SK-N-SH (cell line): Measurements from ENCODE around the gene CDC73. TPM values are rescaled to one million over a fixed set of nuclear protein-coding genes. Genes with fewer than 3 reads are reported as not detected.

Source experiments
- CTCF ChIA-PET: fragments of 300-600, 350-600 bp; formaldehyde crosslinking; extraction: SDS; loops from one replicate; lab custom pipeline; 2021; lab: Yijun Ruan, JAX
- POLR2A ChIA-PET: fragments of 350-600 bp; sonication (Branson Sonifier 250); formaldehyde crosslinking; extraction: SDS; loops from one replicate; lab custom pipeline; 2020; ENCODE audit warnings: antibody characterized with exemption, inconsistent platforms; lab: Yijun Ruan, JAX
- DNase-seq: peaks from one replicate; pipeline ENCODE4 v3.0.0; 2012
- H2AFZ ChIP-seq: fragments of 200-600 bp; sonication (generic); 2 replicates; pipeline ENCODE4 v1.8.1; 2016; ENCODE audit warnings: antibody characterized with exemption, mild to moderate bottlenecking, low read depth
- H3F3A ChIP-seq: fragments of 200-600 bp; sonication (generic); replicated peaks from 2 replicates; pipeline ENCODE3; 2016; ENCODE audit warnings: antibody characterized with exemption, mild to moderate bottlenecking; ENCODE audit not compliant: insufficient read depth
- H3K27ac ChIP-seq, 2 experiments: fragments of 200-500 bp in 1 of 2; fragments of 200-600 bp in 1 of 2; sonication (Bioruptor generic) in 1 of 2; sonication (generic), shearing (Covaris generic) in 1 of 2; 2 replicates each; pipeline versions ENCODE4 v1.5.1 to v1.6.1; 2014 to 2016; ENCODE audit warnings: low read depth in 2 of 2, inconsistent platforms in 1 of 2, low read length in 1 of 2, mild to moderate bottlenecking in 1 of 2, mixed read lengths in 1 of 2
- H3K27me3 ChIP-seq: fragments of 200-600 bp; sonication (generic), shearing (Covaris generic); 2 replicates; pipeline ENCODE4 v1.6.1; 2016; ENCODE audit warnings: mixed run types; ENCODE audit not compliant: insufficient read depth
- H3K36me3 ChIP-seq, 2 experiments: fragments of 200-500 bp in 1 of 2; fragments of 200-600 bp in 1 of 2; sonication (Bioruptor generic) in 1 of 2; sonication (generic) in 1 of 2; replicated peaks in 1 of 2; 2 replicates each; pipeline versions ENCODE3 to v1.5.1; 2014 to 2016; ENCODE audit warnings: low read length in 1 of 2, mild to moderate bottlenecking in 1 of 2; ENCODE audit not compliant: insufficient read depth in 2 of 2, control insufficient read depth in 1 of 2
- H3K4me1 ChIP-seq, 2 experiments: fragments of 200-500 bp in 1 of 2; fragments of 200-600 bp in 1 of 2; sonication (Bioruptor generic) in 1 of 2; sonication (generic), shearing (Covaris generic) in 1 of 2; 2 replicates each; pipeline versions ENCODE4 v1.5.1 to v1.6.1; 2014 to 2016; ENCODE audit warnings: low read depth in 1 of 2, low read length in 1 of 2, mixed run types in 1 of 2; ENCODE audit not compliant: insufficient read depth in 2 of 2, control insufficient read depth in 1 of 2
- H3K4me2 ChIP-seq: fragments of 200-600 bp; sonication (generic), shearing (Covaris generic); 2 replicates; pipeline ENCODE4 v1.6.1; 2017; ENCODE audit warnings: mixed run types
- H3K4me3 ChIP-seq, 2 experiments: fragments of 200-500 bp in 1 of 2; fragments of 200-600 bp in 1 of 2; sonication (Bioruptor generic) in 1 of 2; sonication (generic), shearing (Covaris generic) in 1 of 2; 2 replicates each; pipeline versions ENCODE4 v1.5.1 to v1.8.1; 2014 to 2016; ENCODE audit warnings: low read depth in 2 of 2, inconsistent platforms in 1 of 2, low read length in 1 of 2, mild to moderate bottlenecking in 1 of 2, mixed read lengths in 1 of 2, moderate library complexity in 1 of 2
- H3K79me2 ChIP-seq: fragments of 200-600 bp; sonication (generic); 2 replicates; pipeline ENCODE4 v1.8.1; 2017; ENCODE audit warnings: mild to moderate bottlenecking; ENCODE audit not compliant: insufficient read depth
- H3K9ac ChIP-seq: fragments of 200-600 bp; sonication (generic); 2 replicates; pipeline ENCODE4 v1.6.1; 2017; ENCODE audit warnings: mixed run types
- H3K9me2 ChIP-seq: fragments of 200-600 bp; sonication (generic); 2 replicates; pipeline ENCODE4 v1.6.1; 2017; ENCODE audit warnings: mixed run types
- H3K9me3 ChIP-seq: fragments of 200-600 bp; sonication (generic); 2 replicates; pipeline ENCODE4 v1.6.1; 2017; ENCODE audit warnings: mixed run types, mild to moderate bottlenecking, moderate library complexity
- H4K20me1 ChIP-seq: fragments of 200-600 bp; sonication (generic); 2 replicates; pipeline ENCODE4 v1.6.1; 2017; ENCODE audit warnings: mild to moderate bottlenecking, mixed run types; ENCODE audit not compliant: insufficient read depth
- CHD2 ChIP-seq: fragments of 150-350 bp; IDR thresholded peaks from 2 replicates; pipeline ENCODE4 v1.6.1; 2018; ENCODE audit warnings: low read length; ENCODE audit not compliant: partially characterized antibody
- EZH2phosphoT487 ChIP-seq: fragments of 200-600 bp; sonication (generic); IDR thresholded peaks from 2 replicates; pipeline ENCODE4 v1.6.1; 2017; ENCODE audit warnings: low read depth, mixed run types, mild to moderate bottlenecking, antibody characterized with exemption, moderate library complexity, borderline replicate concordance
- FOSL2 ChIP-seq: IDR thresholded peaks from 2 replicates; pipeline ENCODE4 v1.4.0; 2012; ENCODE audit warnings: low read depth, mild to moderate bottlenecking, moderate library complexity, borderline replicate concordance
- FOXM1 ChIP-seq: IDR thresholded peaks from 2 replicates; pipeline ENCODE4 v1.4.0; 2012; ENCODE audit warnings: low read depth, mild to moderate bottlenecking
- GATA2 ChIP-seq: sonication (generic); formaldehyde crosslinking; IDR thresholded peaks from 2 replicates; pipeline ENCODE4 v1.5.0; 2020; ENCODE audit warnings: mild to moderate bottlenecking, missing genetic modification reagents
- JUND ChIP-seq: IDR thresholded peaks from 2 replicates; pipeline ENCODE4 v1.4.0; 2012
- MXI1 ChIP-seq: IDR thresholded peaks from 2 replicates; pipeline ENCODE4 v1.6.1; 2012; ENCODE audit warnings: mild to moderate bottlenecking, low read depth, low read length, improper control_type of control experiment
- NFIC ChIP-seq: IDR thresholded peaks from 2 replicates; pipeline ENCODE4 v1.4.0; 2012; ENCODE audit warnings: borderline replicate concordance
- NRF1 ChIP-seq: IDR thresholded peaks from 2 replicates; pipeline ENCODE4 v1.6.1; 2012; ENCODE audit warnings: low read depth, mild to moderate bottlenecking, low read length
- RCOR1 ChIP-seq: fragments of 150-350 bp; IDR thresholded peaks from 2 replicates; pipeline ENCODE4 v1.6.1; 2017; ENCODE audit warnings: antibody characterized with exemption, low read length
- SIN3A ChIP-seq: IDR thresholded peaks from 2 replicates; pipeline ENCODE4 v1.6.1; 2012; ENCODE audit warnings: low read depth, mild to moderate bottlenecking, low read length, moderate library complexity, borderline replicate concordance
- TEAD4 ChIP-seq: IDR thresholded peaks from 2 replicates; pipeline ENCODE4 v1.4.0; 2012; ENCODE audit warnings: mild to moderate bottlenecking, borderline replicate concordance; ENCODE audit not compliant: insufficient read depth
- YY1 ChIP-seq: IDR thresholded peaks from 2 replicates; pipeline ENCODE4 v1.4.0; 2012; ENCODE audit warnings: low read depth, mild to moderate bottlenecking
- WGBS: methylation state at CpG from one replicate; pipeline ENCODE4 v1.1.6; 2017; ENCODE audit warnings: low lambda C conversion rate; 5-methylcytosine and 5-hydroxymethylcytosine counted together
- polyA plus RNA-seq, 3 experiments: library from polyadenylated mRNA; depleted of rRNA; stranded (reverse); fragments of >200 nt; gene quantifications; 2 replicates each; pipeline ENCODE4 v1.2.3, GENCODE V29; 2012
- TF ChIP-seq, protein P1 (sequence below): IDR thresholded peaks from 2 replicates; pipeline ENCODE4 v1.4.0; 2012; ENCODE audit warnings: low read depth, borderline replicate concordance
- TF ChIP-seq, protein P2 (sequence below): fragments of 200-600 bp; sonication (generic); IDR thresholded peaks from 2 replicates; pipeline ENCODE4 v1.6.1; 2017; ENCODE audit warnings: antibody characterized with exemption, mild to moderate bottlenecking, moderate library complexity
- TF ChIP-seq, protein P3 (sequence below): IDR thresholded peaks from 2 replicates; pipeline ENCODE4; 2012
- TF ChIP-seq, protein P4 (sequence below): fragments of 150-350 bp; IDR thresholded peaks from 2 replicates; pipeline ENCODE4 v1.6.1; 2017; ENCODE audit warnings: antibody characterized with exemption, low read length, low read depth, borderline replicate concordance
- TF ChIP-seq, protein P5 (sequence below): IDR thresholded peaks from 2 replicates; pipeline ENCODE4 v1.4.0; 2012; ENCODE audit warnings: low read depth, borderline replicate concordance
- TF ChIP-seq, protein P6 (sequence below): IDR thresholded peaks from 2 replicates; pipeline ENCODE4 v1.6.1; 2012; ENCODE audit warnings: mild to moderate bottlenecking, low read depth, low read length, moderate library complexity
- TF ChIP-seq, protein P7 (sequence below): IDR thresholded peaks from 2 replicates; pipeline ENCODE4 v1.4.0; 2012; ENCODE audit warnings: low read depth

Gene CDC73
- polyA plus RNA-seq, 1 of the 3 experiments (the other 2 are of a cell fraction): 13.4 TPM

DNA sequence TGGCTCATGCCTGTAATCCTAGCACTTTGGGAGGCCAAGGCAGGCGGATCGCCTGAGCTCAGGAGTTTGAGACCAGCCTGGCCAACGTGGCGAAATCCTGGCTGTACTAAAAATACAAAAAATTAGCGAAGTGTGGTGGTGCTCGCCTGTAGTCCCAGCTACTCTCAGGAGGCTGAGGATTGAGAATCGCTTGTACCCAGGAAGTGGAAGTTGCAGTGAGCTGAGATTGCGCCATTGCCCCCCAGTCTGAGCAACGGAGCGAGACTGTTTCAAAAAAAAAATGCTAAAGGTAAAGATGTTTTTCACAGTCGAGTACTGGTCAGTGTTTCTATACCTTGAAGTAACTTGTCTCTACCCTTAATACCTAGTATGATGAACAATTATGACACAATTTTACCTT is 27.7 kb upstream of the CDC73 start (continued):
- TF ChIP-seq YY1: no peak
- no peak for TF ChIP-seq SIN3A
- no peak for TF ChIP-seq MXI1
- TF ChIP-seq NRF1: no peak
- no peak for TF ChIP-seq FOSL2
- TF ChIP-seq GATA2: no peak
- no peak for TF ChIP-seq FOXM1
- no peak for TF ChIP-seq TEAD4
- TF ChIP-seq, protein P1, sequence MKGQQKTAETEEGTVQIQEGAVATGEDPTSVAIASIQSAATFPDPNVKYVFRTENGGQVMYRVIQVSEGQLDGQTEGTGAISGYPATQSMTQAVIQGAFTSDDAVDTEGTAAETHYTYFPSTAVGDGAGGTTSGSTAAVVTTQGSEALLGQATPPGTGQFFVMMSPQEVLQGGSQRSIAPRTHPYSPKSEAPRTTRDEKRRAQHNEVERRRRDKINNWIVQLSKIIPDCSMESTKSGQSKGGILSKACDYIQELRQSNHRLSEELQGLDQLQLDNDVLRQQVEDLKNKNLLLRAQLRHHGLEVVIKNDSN: no peak
- TF ChIP-seq RCOR1: no peak
- TF ChIP-seq, all 33 proteins: peak for 0

DNA sequence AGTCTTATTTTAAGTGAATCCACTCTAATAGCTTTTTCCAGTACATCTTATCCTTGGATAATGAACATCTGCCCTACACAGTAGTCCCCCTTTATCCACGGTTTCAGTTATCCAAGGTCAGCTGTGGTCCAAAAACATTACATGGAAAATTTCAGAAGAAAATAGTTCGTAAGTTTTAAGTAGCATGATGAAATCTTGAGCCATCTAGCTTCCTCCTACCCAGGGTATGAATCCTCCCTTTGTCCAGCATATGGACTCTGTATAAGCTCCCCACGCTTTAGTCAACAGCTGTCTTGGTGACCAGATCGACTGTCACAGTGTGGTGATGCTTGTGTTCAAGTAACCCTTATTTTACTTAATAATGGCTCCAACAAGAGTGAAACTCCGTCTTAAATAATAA is 19.2 kb upstream of the CDC73 start:
- H3K9me2 ChIP-seq: no peaks in the 10 kb centered on the region
- no peak overlapping the region for H3K9ac ChIP-seq
- H3F3A ChIP-seq: peaks cover 21% of the 10 kb centered on the region
- H3K36me3 ChIP-seq: peaks cover 22 to 33% of the 10 kb centered on the region in 2 experiments
- H3K4me1 ChIP-seq: peaks cover 7 to 11% of the 10 kb centered on the region in 2 experiments; a peak in 3 of 4 replicates
- H2AFZ ChIP-seq: no peak overlapping the region
- CTCF ChIA-PET: interaction anchor here (3.5 kb wide), 1 partner anchor 20 kb away, joined by 19 read pairs; the partner anchor contains the start of gene CDC73
- H3K27me3 ChIP-seq: no peaks in the 10 kb centered on the region
- H3K4me2 ChIP-seq: no peak overlapping the region
- 98% methylated on average over 5 of the region's 5 CpGs for WGBS
- no peak for DNase-seq
- no peak overlapping the region for H3K27ac ChIP-seq
- peaks cover 45% of the 10 kb centered on the region for H3K79me2 ChIP-seq
- no peaks in the 10 kb centered on the region for H3K9me3 ChIP-seq
- H4K20me1 ChIP-seq: no peaks in the 10 kb centered on the region; the same call in 1 of the 2 replicates
- no peak overlapping the region for H3K4me3 ChIP-seq
- POLR2A ChIA-PET: no interaction called here
- TF ChIP-seq NRF1: no peak
- no peak for TF ChIP-seq TEAD4
- TF ChIP-seq, protein P2, sequence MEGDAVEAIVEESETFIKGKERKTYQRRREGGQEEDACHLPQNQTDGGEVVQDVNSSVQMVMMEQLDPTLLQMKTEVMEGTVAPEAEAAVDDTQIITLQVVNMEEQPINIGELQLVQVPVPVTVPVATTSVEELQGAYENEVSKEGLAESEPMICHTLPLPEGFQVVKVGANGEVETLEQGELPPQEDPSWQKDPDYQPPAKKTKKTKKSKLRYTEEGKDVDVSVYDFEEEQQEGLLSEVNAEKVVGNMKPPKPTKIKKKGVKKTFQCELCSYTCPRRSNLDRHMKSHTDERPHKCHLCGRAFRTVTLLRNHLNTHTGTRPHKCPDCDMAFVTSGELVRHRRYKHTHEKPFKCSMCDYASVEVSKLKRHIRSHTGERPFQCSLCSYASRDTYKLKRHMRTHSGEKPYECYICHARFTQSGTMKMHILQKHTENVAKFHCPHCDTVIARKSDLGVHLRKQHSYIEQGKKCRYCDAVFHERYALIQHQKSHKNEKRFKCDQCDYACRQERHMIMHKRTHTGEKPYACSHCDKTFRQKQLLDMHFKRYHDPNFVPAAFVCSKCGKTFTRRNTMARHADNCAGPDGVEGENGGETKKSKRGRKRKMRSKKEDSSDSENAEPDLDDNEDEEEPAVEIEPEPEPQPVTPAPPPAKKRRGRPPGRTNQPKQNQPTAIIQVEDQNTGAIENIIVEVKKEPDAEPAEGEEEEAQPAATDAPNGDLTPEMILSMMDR: no peak
- TF ChIP-seq, protein P3, sequence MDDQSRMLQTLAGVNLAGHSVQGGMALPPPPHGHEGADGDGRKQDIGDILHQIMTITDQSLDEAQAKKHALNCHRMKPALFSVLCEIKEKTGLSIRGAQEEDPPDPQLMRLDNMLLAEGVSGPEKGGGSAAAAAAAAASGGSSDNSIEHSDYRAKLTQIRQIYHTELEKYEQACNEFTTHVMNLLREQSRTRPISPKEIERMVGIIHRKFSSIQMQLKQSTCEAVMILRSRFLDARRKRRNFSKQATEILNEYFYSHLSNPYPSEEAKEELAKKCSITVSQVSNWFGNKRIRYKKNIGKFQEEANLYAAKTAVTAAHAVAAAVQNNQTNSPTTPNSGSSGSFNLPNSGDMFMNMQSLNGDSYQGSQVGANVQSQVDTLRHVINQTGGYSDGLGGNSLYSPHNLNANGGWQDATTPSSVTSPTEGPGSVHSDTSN: no peak
- TF ChIP-seq, protein P4, sequence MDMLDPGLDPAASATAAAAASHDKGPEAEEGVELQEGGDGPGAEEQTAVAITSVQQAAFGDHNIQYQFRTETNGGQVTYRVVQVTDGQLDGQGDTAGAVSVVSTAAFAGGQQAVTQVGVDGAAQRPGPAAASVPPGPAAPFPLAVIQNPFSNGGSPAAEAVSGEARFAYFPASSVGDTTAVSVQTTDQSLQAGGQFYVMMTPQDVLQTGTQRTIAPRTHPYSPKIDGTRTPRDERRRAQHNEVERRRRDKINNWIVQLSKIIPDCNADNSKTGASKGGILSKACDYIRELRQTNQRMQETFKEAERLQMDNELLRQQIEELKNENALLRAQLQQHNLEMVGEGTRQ: no peak
- TF ChIP-seq, protein P5, sequence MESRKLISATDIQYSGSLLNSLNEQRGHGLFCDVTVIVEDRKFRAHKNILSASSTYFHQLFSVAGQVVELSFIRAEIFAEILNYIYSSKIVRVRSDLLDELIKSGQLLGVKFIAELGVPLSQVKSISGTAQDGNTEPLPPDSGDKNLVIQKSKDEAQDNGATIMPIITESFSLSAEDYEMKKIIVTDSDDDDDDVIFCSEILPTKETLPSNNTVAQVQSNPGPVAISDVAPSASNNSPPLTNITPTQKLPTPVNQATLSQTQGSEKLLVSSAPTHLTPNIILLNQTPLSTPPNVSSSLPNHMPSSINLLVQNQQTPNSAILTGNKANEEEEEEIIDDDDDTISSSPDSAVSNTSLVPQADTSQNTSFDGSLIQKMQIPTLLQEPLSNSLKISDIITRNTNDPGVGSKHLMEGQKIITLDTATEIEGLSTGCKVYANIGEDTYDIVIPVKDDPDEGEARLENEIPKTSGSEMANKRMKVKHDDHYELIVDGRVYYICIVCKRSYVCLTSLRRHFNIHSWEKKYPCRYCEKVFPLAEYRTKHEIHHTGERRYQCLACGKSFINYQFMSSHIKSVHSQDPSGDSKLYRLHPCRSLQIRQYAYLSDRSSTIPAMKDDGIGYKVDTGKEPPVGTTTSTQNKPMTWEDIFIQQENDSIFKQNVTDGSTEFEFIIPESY: no peak
- TF ChIP-seq, protein P6, sequence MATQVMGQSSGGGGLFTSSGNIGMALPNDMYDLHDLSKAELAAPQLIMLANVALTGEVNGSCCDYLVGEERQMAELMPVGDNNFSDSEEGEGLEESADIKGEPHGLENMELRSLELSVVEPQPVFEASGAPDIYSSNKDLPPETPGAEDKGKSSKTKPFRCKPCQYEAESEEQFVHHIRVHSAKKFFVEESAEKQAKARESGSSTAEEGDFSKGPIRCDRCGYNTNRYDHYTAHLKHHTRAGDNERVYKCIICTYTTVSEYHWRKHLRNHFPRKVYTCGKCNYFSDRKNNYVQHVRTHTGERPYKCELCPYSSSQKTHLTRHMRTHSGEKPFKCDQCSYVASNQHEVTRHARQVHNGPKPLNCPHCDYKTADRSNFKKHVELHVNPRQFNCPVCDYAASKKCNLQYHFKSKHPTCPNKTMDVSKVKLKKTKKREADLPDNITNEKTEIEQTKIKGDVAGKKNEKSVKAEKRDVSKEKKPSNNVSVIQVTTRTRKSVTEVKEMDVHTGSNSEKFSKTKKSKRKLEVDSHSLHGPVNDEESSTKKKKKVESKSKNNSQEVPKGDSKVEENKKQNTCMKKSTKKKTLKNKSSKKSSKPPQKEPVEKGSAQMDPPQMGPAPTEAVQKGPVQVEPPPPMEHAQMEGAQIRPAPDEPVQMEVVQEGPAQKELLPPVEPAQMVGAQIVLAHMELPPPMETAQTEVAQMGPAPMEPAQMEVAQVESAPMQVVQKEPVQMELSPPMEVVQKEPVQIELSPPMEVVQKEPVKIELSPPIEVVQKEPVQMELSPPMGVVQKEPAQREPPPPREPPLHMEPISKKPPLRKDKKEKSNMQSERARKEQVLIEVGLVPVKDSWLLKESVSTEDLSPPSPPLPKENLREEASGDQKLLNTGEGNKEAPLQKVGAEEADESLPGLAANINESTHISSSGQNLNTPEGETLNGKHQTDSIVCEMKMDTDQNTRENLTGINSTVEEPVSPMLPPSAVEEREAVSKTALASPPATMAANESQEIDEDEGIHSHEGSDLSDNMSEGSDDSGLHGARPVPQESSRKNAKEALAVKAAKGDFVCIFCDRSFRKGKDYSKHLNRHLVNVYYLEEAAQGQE: no peak
- TF ChIP-seq NFIC: no peak
- TF ChIP-seq, protein P1: no peak
- no peak for TF ChIP-seq CHD2
- TF ChIP-seq JUND: no peak
- TF ChIP-seq YY1: no peak
- TF ChIP-seq EZH2phosphoT487: no peak
- TF ChIP-seq, protein P7, sequence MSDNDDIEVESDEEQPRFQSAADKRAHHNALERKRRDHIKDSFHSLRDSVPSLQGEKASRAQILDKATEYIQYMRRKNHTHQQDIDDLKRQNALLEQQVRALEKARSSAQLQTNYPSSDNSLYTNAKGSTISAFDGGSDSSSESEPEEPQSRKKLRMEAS: no peak
